ENCODE results near the gene ETNPPL. TPM values are rescaled to one million over a fixed set of nuclear protein-coding genes. Genes with fewer than 3 reads are reported as not detected.

The ETNPPL gene
- total RNA-seq, 1 experiment from 2014 or later = not detected

- DNase-seq = no peak
- no peak overlapping the region for H2AFZ ChIP-seq
- CTCF ChIA-PET = no interaction called here
These were observed 53.1 kb downstream of the ETNPPL start for GRCh38 chr4:108709722-108710121.

GRCh38 chr4:108709234-108709633 is 53.6 kb downstream of the ETNPPL start:
- TF ChIP-seq EZH2 (IDR thresholded peaks at IDR 0.05; ENCODE audit: low read depth) (no peak), CTCF (conservative IDR thresholded peaks at IDR 0.05) (no peak)
- DNase-seq = no peak
- BruUV-seq (replicated peaks) = no TSS peak
- CTCF ChIA-PET = no interaction called here
- Histone ChIP-seq H3K27ac (no peak overlapping the region), H3K79me2 (ENCODE audit: low read depth) (no peaks in the 10 kb centered on the region), H4K20me1 (ENCODE audit: insufficient read depth) (no peaks in the 10 kb centered on the region), H3K27me3 (ENCODE audit: insufficient read depth, low read depth) (no peaks in the 10 kb centered on the region), H3K9me2 (ENCODE audit: insufficient read depth) (no peaks in the 10 kb centered on the region), H3K36me3 (ENCODE audit: low read depth) (no peaks in the 10 kb centered on the region), H3K4me3 (no peak overlapping the region), H3K4me1 (replicated peaks; ENCODE audit: insufficient read depth) (no peaks in the 10 kb centered on the region), H3F3A (ENCODE audit: insufficient read depth, low read depth) (no peaks in the 10 kb centered on the region), H2AFZ (no peak overlapping the region), H3K4me2 (no peak overlapping the region), H3K9me3 (ENCODE audit: insufficient read depth, low read depth) (no peaks in the 10 kb centered on the region)
- POLR2A ChIA-PET (ENCODE audit: unreplicated experiment) = no interaction called here
- intact Hi-C loops (cut with micrococcal nuclease; ENCODE audit: unreplicated experiment) = no loop called here

More at GRCh38 chr4:108709722-108710121, 53.1 kb downstream of the ETNPPL start:
- Histone ChIP-seq H3K27me3 (ENCODE audit: insufficient read depth, low read depth) (no peaks in the 10 kb centered on the region), H3K4me2 (no peak overlapping the region), H3K9me3 (ENCODE audit: insufficient read depth, low read depth) (no peaks in the 10 kb centered on the region), H3K4me3 (no peak overlapping the region), H3F3A (ENCODE audit: insufficient read depth, low read depth) (no peaks in the 10 kb centered on the region), H3K4me1 (replicated peaks; ENCODE audit: insufficient read depth) (no peaks in the 10 kb centered on the region), H3K27ac (no peak overlapping the region), H3K36me3 (ENCODE audit: low read depth) (no peaks in the 10 kb centered on the region), H3K79me2 (ENCODE audit: low read depth) (no peaks in the 10 kb centered on the region), H3K9me2 (ENCODE audit: insufficient read depth) (no peaks in the 10 kb centered on the region), H4K20me1 (ENCODE audit: insufficient read depth) (no peaks in the 10 kb centered on the region)
- no TSS peak for BruUV-seq (replicated peaks)
- no peak for TF ChIP-seq CTCF (conservative IDR thresholded peaks at IDR 0.05)
- TF ChIP-seq EZH2 (IDR thresholded peaks at IDR 0.05; ENCODE audit: low read depth) = no peak
- POLR2A ChIA-PET (ENCODE audit: unreplicated experiment) = no interaction called here
- intact Hi-C loops (cut with micrococcal nuclease; ENCODE audit: unreplicated experiment) = no loop called here

GRCh38 chr4:108706289-108706688 is 56.6 kb downstream of the ETNPPL start:
- intact Hi-C loops (cut with micrococcal nuclease; ENCODE audit: unreplicated experiment) = no loop called here
- Histone ChIP-seq H3K4me2 (no peak overlapping the region), H3K27ac (no peak overlapping the region), H4K20me1 (ENCODE audit: insufficient read depth) (no peaks in the 10 kb centered on the region), H3F3A (ENCODE audit: insufficient read depth, low read depth) (no peaks in the 10 kb centered on the region), H3K9me2 (ENCODE audit: insufficient read depth) (no peaks in the 10 kb centered on the region), H3K27me3 (ENCODE audit: insufficient read depth, low read depth) (no peaks in the 10 kb centered on the region), H3K36me3 (ENCODE audit: low read depth) (no peaks in the 10 kb centered on the region), H3K9me3 (ENCODE audit: insufficient read depth, low read depth) (no peaks in the 10 kb centered on the region), H3K79me2 (ENCODE audit: low read depth) (no peaks in the 10 kb centered on the region), H3K4me3 (no peak overlapping the region), H2AFZ (no peak overlapping the region), H3K4me1 (replicated peaks; ENCODE audit: insufficient read depth) (no peaks in the 10 kb centered on the region)
- no peak for TF ChIP-seq CTCF (conservative IDR thresholded peaks at IDR 0.05)
- no peak for TF ChIP-seq EZH2 (IDR thresholded peaks at IDR 0.05; ENCODE audit: low read depth)
- POLR2A ChIA-PET (ENCODE audit: unreplicated experiment) = no interaction called here
- CTCF ChIA-PET = interaction anchor here (0.6 kb wide), 1 partner anchor 22 kb away, joined by 3 read pairs; no protein-coding TSS in a partner anchor
- no TSS peak for BruUV-seq (replicated peaks)
- no peak for DNase-seq

Measured in PC-9 (cell line).